GM18505 (cell line): ENCODE results near the gene NOX3.

ENCODE experiments used
- ATAC-seq: cut with Tn5 transposase; IDR thresholded peaks from one replicate; pipeline ENCODE4 v1.9.1; 2021; ENCODE audit not compliant: unreplicated experiment
- POLR2A ChIP-seq: IDR thresholded peaks from 4 replicates; pipeline ENCODE4 v1.6.1; 2011; ENCODE audit warnings: borderline replicate concordance; ENCODE audit not compliant: insufficient read depth, insufficient read length; ENCODE audit errors: extremely low read depth

The NOX3 gene

GRCh38 chr6:155398221-155398620 is 57.4 kb downstream of the NOX3 start:
- no peak for TF ChIP-seq POLR2A
- ATAC-seq = no peak

DNA sequence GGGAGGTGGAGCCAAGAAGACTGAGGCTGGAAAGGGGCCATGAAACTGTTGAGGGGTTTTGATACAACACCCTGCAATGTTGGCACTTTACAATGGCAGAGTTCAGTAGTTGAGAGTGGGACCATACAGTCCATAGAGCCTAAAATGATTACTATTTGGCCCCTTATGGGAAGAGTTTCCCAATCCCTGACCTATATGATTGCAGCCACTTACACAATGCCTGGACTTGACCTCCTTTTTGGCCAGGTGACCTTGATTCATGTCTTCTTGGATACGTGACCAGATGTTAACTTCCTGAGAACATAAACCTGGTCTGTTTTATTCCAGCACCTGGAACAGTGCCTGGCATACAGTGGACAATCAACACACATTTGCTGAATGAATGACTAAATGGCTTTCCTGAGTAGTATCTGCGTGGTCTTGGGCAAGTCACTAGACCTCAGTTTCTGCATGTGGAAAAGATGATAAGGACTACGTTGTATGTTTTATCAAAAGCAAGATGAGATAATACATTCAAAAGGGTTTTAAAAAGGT is 58.4 kb downstream of the NOX3 start:
- no peak for ATAC-seq
- no peak for TF ChIP-seq POLR2A

DNA sequence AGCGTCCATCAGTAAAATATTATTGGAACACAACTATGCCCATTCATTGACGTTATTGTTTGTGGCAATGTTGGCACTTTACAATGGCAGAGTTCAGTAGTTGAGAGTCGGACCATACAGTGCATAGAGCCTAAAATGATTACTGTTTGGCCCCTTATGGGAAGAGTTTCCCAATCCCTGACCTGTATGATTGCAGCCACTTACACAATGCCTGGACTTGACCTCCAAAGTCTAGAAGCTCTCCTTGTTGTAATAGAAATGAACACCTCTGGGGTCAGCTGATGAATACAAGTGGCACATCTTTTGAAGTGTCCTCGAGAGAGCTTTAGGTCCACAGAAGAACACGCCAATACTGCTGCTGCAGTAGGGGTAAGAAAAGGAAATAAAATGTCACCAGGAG is 59.0 kb downstream of the NOX3 start:
- TF ChIP-seq POLR2A = no peak
- ATAC-seq = no peak

- no peak for ATAC-seq
- no peak for TF ChIP-seq POLR2A
Observed at GRCh38 chr6:155395339-155395738, 60.3 kb downstream of the NOX3 start.

DNA sequence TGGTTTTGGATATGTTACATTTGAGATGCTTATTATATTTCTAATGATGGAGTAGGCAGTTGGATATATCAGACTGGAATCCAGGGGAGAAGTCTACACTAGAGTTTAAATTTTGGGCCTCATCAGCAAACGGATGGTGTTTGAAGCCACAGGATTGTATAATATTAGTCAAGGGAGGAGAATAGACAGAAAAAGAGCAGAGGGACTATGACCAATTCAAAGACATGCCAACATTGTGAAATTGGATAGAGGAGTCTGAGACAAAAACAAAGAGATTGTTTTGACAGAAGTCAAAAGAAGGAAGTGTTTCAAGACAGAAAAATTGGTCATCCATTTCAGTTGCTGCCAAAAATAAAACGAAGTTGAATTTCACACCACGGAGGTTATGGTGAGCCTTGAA is 66.5 kb downstream of the NOX3 start:
- no peak for ATAC-seq
- no peak for TF ChIP-seq POLR2A

- no peak for ATAC-seq
- no peak for TF ChIP-seq POLR2A
Observed at GRCh38 chr6:155388591-155388990, 67.0 kb downstream of the NOX3 start.

DNA sequence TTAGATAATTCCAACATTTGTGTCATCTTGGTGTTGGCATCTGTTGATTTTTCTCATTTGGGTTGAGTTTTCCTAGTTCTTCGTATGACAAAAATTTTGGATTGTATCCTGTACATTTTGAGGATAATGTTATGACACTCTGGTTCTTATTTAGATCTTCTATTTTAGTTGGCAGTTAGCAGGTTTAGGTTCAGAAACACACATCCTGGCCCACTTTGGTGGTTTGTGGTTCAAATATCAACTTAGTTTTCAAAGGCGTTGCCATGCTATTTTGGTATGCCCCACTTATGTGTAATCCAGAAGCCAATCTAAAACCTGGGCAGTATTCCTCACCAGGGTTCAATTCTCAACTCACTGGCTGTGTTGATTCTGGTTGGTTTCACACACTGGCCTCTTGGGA is 68.2 kb downstream of the NOX3 start:
- ATAC-seq = no peak
- TF ChIP-seq POLR2A = no peak

DNA sequence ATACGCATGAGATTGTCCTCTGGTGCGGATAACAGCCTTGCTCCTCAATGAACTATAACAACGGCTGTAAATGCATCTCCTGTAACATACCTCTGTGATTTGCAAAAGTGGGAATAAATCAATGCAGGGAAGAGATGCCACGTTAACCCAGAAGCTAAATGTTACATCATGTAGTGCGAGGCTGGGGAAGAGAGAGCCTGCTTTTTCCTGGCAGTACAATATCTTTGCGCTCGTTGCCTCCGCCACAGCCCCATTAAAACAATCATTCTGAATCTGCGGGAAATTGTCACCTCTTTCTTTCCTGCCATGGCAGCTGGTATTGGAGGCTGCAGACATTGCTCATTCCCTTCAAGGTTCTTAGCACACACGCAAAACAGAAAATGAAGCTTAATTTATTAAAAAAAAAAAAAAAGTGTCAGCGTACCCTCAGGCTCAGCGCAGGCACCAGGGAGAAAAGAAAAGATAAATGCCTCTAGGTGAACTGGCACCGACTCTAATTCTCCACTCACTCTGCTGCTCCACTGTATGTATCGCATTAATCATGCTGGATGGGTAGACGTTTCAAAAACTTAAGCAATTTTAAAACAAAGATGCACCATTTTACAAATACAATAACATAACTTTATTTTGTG is 71.2 kb downstream of the NOX3 start:
- no peak for ATAC-seq
- no peak for TF ChIP-seq POLR2A

DNA sequence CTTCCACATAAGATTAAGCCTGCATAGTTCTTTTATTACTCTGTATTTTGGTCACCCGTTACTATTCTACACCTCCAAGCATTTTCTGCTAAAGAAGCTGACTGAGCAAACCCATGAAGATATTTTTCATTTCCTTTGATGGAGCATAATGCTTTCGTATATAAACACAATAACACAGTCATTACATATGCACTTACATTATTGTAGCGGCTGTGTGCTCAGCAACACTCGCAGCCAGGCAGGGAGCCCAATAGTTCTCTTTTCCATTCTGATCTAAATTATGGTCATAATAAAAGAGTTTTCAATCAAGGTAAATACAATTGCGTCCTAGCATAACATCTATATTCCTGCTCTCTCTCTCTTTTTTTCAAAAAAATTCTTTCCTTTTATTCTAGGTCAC is 71.7 kb downstream of the NOX3 start:
- TF ChIP-seq POLR2A = no peak
- no peak for ATAC-seq

- no peak for ATAC-seq
- no peak for TF ChIP-seq POLR2A
Observed at GRCh38 chr6:155382338-155382685, 73.3 kb downstream of the NOX3 start.

- no peak for TF ChIP-seq POLR2A
- no peak for ATAC-seq
Observed at GRCh38 chr6:155381673-155382337, 73.8 kb downstream of the NOX3 start.

GRCh38 chr6:155380666-155381332 is 74.8 kb downstream of the NOX3 start:
- TF ChIP-seq POLR2A = no peak

DNA sequence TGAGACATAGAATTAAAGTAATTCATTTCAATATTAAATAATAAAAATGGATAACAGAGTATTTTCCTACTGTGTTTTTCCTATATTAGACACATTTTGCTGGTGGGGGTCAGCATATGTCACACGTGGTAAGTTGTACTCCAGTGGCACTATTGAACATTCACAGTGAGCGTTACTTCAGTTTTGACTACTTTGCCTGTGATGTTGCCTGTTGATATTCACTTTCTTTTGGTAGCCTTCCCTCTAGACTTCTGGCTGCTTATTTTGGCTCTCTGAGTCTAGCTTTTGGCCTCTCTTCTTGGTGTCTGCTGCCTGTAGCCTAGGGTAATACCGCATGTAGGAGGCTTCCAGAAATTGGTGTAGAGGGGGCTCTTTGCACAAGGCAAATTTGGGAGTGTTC is 76.9 kb downstream of the NOX3 start:
- no peak for ATAC-seq
- no peak for TF ChIP-seq POLR2A

More at GRCh38 chr6:155380666-155381332, 74.8 kb downstream of the NOX3 start:
- ATAC-seq = no peak

DNA sequence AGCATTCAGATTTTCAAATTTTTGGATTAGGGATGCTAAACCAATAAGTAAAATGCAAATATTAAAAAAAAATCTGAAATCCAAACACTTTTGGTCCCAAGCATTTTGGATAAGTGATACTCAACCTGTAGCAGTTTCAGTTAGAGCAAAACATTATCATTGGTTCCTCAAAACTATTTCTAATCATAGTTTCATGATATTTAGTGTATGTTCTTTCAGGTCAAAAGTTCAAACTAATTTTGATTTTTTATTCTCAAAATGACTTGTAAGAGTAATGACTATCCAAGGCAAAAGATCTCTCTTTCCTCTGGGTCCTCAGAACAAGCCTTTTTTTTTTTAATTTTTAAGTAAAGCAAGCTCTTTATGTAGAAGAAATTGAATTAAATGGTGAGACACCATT is 77.4 kb downstream of the NOX3 start:
- peak; percentile 62 for ATAC-seq
- TF ChIP-seq POLR2A = no peak
